NCI-H2081 treated with DMSO at 0.1 percent for 48 hours (cell line): ENCODE results near the gene SCFD2.
"Not testable (repeated sequence)": the region's sequence is repeated elsewhere in the genome, so short reads cannot be mapped to it uniquely, and the experiment has no call there.

ENCODE experiments used
- DNase-seq: peaks from one replicate; lab custom pipeline; 2025; lab: John Stamatoyannopoulos, UW

SCFD2 gene

GRCh38 chr4:53139256-53139655 is 226.6 kb downstream of the SCFD2 start:
- not testable (repeated sequence) for DNase-seq

GRCh38 chr4:53137468-53137867 is 228.4 kb downstream of the SCFD2 start:
- DNase-seq, result no peak

GRCh38 chr4:53136954-53137353 is 228.9 kb downstream of the SCFD2 start:
- no peak for DNase-seq

- no peak for DNase-seq
Measured at GRCh38 chr4:53132132-53132891, 233.5 kb downstream of the SCFD2 start.

- DNase-seq, result no peak
Measured at GRCh38 chr4:53131562-53131925, 234.3 kb downstream of the SCFD2 start.

GRCh38 chr4:53130896-53131561 is 234.8 kb downstream of the SCFD2 start:
- DNase-seq, result no peak

- DNase-seq, result no peak
Measured at GRCh38 chr4:53128706-53129357, 237.0 kb downstream of the SCFD2 start.

GRCh38 chr4:53128231-53128630 is 237.6 kb downstream of the SCFD2 start:
- DNase-seq, result no peak

GRCh38 chr4:53127365-53127764 is 238.5 kb downstream of the SCFD2 start:
- no peak for DNase-seq

- no peak for DNase-seq
Measured at GRCh38 chr4:53126099-53126498, 239.8 kb downstream of the SCFD2 start.

GRCh38 chr4:53123819-53124218 is 242.0 kb downstream of the SCFD2 start:
- no peak for DNase-seq

- DNase-seq, result no peak
Measured at GRCh38 chr4:53123171-53123570, 242.7 kb downstream of the SCFD2 start.

- no peak for DNase-seq
Measured at GRCh38 chr4:53122280-53123116, 243.4 kb downstream of the SCFD2 start.

GRCh38 chr4:53121264-53121865 is 244.5 kb downstream of the SCFD2 start:
- no peak for DNase-seq

GRCh38 chr4:53120778-53121177 is 245.1 kb downstream of the SCFD2 start:
- DNase-seq, result no peak

- DNase-seq, result no peak
Measured at GRCh38 chr4:53119680-53120079, 246.2 kb downstream of the SCFD2 start.

GRCh38 chr4:53118676-53119075 is 247.2 kb downstream of the SCFD2 start:
- DNase-seq, result no peak

- DNase-seq, result no peak
Measured at GRCh38 chr4:53116954-53117353, 248.9 kb downstream of the SCFD2 start.

GRCh38 chr4:53113431-53114225 is 252.2 kb downstream of the SCFD2 start:
- DNase-seq, result no peak

GRCh38 chr4:53105313-53105712 is 260.5 kb downstream of the SCFD2 start:
- DNase-seq, result no peak

GRCh38 chr4:53103481-53103880 is 262.4 kb downstream of the SCFD2 start:
- DNase-seq, result no peak
